Eye (tissue), 1 donor: ENCODE results near the gene RPAP3.
A peak's percentile ranks its signal among the peaks of the same experiment; 100 is the strongest.
"Not testable (repeated sequence)": the region's sequence is repeated elsewhere in the genome, so short reads cannot be mapped to it uniquely, and the experiment has no call there.

Experiments used
- DNase-seq: peaks from one replicate; pipeline ENCODE4 v3.0.0-alpha.2; 2015

The RPAP3 gene

DNA sequence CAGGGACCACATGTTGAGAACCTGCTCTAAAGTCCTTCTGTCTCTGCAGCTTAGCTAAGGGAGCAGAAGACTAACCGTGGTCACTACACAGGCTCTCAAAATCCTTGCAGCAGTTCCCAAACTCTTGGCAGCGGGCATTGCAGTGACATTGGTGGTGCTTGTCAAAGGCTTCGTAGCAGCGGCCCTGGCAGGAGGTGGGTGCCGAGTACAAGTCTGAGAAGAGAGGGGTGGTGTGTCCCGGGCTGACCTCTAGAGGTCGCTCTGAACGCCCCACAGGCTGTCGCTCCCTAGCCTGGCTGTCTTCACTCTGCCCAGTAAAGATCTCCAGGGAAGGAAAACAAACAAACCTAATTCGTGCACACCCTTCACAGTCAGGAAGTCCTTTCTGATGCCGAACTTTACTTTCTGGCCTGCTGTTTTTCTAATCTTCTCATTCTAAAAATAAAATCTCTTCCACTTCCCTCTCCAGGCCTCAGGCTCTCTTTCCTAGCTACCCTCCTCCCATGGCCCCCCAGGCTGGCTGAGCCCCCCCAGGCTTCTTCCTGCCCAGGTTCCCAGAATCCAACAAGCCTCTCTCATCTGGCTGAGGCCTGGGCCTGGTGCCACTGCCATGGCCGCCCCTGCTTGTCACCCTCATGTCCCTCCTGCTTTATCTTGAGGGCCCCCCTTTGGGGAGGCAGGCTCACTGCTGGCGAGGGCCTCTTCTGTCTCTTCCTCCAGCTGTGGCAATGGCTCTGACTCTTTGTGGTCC lies 11.8 kb upstream of the RPAP3 start:
- DNase-seq, result peak; percentile 85

- no peak for DNase-seq
These were observed 11.2 kb upstream of the RPAP3 start for GRCh38 chr12:47717046-47717442.

GRCh38 chr12:47715877-47716548 lies 10.2 kb upstream of the RPAP3 start:
- no peak for DNase-seq

DNA sequence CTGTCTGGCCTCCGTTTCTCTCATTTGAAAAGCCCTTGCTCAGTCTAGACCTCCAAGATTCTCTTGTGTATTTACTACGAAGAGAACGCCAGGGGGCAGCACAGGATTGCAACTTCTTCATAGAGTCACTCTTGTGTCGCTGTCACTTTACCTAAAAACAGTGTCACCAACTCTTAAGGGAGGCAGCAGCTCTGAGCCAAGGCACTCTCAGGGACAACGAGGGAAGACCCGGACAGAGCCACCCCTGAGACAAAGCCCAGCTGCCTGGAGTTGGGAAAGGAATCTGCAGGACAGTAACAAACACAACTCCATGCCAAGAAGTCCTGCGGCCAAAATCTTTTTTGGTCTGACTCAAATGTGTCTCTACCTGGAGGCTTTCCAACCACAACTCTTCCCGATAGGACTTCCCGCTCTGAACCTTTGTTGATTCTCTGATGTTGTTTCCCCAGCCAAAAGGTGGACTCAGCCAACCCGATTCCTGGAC lies 9.6 kb upstream of the RPAP3 start:
- peak; percentile 93 for DNase-seq

DNA sequence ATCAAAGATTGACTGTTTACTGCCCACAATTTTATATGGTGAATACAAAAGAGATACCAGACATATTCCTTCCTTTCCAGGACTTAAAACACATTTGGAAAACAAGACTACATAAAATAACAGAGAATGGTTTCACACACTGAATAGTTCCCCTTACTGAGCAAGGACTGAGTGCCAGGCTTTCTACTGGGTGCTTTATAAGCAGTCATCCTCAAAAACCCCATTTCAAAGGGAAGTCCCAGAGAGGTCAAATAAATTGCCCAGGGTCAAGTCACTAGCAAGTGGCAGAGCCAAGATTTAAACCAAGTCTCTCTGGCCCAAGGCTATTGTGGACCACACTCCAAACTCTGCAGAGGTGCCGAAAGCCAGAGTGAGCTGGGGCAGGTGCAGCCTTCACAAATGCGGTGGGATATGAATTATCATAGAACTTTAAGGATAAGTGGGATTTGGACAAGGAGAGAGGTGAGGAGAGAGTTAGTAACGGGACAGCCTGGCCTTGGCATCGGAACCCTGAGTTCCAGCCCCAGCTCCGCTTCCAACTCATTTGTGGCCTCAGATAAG lies 9.1 kb upstream of the RPAP3 start:
- DNase-seq, result no peak

DNA sequence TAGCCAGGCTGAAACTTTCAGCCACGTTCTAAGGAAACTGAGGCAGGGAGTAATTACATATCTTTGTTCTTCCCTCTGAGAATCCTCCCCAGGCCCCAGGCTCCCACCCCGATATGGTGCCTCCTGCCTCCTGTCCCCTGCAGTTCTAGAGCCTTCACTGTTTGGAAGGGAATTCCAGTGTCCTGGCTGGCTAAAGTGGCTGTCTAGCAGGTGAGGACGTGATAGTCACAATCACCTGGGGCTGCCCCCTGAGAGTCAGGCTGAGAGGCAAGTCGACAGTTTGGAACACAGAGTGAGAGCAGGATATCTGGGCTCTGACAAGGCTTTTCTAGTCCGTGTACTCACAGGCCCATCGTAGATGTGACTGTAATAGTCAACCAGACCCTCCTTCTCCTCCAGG lies 6.3 kb upstream of the RPAP3 start:
- no peak for DNase-seq

GRCh38 chr12:47711448-47711847 lies 5.6 kb upstream of the RPAP3 start:
- no peak for DNase-seq

GRCh38 chr12:47710278-47710677 lies 4.4 kb upstream of the RPAP3 start:
- no peak for DNase-seq

- DNase-seq, result no peak
These were observed 3.8 kb upstream of the RPAP3 start for GRCh38 chr12:47709671-47710070.

- no peak for DNase-seq
These were observed 3.4 kb upstream of the RPAP3 start for GRCh38 chr12:47709237-47709636.

DNA sequence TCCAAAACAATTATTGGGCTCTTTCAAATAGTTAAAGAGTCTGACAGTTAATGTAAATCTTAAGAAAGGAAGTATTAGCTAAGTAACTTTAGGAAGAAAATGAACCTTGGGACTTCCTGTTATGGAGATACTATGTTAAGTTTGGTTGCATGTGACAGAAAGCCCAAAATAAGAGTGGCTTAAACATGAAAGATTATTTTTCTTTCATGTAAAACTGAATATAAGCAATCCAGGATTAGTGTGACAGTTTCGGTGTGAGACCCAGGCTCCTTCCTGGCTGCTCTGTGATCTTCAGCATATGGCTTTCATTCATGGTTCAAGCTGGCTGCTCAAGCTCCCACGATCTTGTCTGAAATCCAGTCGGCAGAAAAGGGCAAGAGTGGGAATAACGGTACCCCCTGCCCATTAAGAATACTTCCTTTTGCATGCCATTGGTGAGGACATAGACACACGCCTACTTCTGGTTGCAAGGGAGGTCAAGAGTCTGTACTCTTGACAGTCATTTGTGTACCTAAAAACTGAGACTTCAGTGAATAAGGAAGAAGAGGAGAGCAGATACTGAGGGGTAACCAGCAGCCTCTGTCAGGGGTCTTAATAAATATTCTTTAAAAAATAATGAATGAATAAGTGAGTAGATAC lies 2.2 kb upstream of the RPAP3 start:
- no peak for DNase-seq

DNA sequence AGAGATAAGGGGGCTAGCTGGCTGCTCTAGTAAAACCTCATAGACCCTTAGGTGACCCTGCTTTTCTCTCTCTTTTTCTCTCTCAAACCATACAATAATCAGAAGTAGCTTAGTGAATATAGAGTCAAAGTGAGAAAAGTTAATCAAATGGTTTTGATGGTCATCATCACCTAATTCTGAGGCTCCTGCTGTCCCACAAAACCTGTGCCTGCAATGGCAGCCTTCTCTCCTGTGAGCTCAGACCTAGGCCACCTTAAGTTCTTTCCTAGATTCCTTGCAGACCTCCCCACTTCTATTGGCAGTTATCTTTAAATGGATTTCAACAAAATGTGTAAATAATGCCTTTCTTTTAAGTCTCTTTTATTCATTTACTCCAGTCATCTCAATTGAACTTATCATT lies 1.5 kb upstream of the RPAP3 start:
- no peak for DNase-seq

- no peak for DNase-seq
These were observed 633 bp downstream of the RPAP3 start for GRCh38 chr12:47705229-47705565.

DNA sequence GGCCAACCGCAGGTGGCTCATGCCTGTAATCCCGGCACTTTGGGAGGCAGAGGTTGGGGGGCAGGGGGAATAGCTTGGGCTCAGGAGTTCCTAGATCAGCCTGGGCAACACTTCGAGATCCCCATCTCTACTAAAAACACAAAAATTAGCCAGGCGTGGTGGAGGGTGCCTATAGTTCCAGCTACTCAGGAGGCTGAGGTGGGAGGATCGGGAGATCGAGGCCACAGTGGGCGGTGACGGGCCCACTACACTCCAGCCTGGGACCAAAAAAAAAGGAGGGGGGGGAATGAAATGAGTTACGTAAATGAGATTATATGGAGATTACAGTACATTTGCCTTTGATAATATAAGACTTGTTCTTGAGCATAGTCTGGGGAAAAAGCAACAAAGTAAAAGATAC lies 1.1 kb downstream of the RPAP3 start:
- DNase-seq, result no peak

DNA sequence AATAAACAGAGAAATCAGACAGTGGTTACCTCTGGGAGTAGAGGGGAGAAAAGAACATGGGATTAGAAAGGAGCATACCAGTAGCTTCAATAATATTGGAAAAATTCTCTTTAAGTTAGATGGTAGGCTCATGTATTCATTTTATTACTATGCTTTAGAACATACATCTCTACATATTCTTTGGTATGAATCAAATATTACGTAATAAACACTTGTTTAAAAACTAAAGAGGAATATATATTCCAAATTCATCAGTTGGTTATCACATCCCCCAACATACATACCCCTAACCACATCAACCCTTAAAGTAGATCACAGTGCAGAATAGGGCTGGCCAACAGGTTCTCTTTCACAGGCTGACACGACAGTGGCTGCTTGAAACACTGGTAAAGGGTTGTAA lies 5.6 kb downstream of the RPAP3 start:
- DNase-seq, result no peak

- DNase-seq, result no peak
These were observed 7.2 kb downstream of the RPAP3 start for GRCh38 chr12:47698631-47699030.

- DNase-seq, result no peak
These were observed 7.8 kb downstream of the RPAP3 start for GRCh38 chr12:47698055-47698454.

DNA sequence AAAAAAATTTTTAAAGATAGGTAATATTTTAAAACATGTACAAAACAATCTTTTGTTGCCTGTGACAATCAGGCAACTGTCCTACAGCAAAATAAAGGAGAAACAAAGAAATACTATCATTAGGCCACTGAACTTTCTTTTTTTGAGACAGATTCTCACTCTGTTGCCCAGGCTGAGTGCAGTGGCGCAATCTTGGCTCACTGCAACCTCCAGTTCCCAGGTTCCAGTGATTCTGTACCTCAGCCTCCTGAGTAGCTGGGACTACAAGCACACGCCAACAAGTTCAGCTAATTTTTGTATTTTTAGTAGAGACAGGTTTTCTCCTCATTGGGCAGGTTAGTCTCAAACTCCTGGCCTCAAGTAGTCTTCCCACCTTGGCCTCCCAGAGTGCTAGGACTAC lies 16.6 kb downstream of the RPAP3 start:
- no peak for DNase-seq

DNA sequence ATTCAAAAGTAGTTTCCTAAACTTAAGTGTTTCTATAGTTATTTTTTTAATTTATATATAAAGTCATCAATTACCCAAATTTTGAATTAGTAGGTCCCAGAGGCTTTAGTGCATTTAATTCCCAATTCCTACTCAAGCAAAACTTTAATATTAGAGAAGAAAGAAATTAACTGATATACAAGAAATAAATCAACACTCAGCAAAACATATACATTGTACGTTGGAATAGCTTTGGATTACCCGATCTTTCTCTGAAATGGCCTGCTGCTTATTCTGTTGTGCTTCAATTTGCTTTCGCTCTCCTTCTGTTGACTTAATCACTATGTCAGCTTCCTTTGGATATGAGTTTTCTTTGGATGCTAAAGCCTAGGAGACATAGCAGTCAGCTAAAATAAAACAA lies 18.2 kb downstream of the RPAP3 start:
- DNase-seq, result no peak

- DNase-seq, result peak; percentile 75
These were observed 19.1 kb downstream of the RPAP3 start for GRCh38 chr12:47686645-47687240.

DNA sequence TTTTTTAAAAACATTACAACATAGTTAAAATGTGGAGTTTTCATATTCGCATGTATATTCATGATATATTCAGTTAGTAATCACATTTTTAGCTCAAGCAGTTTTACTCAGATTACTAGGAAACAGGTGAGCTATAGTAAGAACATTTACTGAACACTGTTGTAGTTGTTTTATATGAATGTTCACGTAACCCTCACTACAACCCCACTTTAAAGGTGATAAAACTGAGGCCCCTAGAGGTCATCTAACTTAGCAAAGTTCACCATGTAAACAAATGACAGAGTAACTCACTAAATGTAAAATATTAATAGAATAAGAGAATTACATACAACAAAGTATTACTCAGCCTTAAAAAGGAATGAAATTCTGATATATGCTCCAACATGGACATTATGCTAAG lies 26.0 kb downstream of the RPAP3 start:
- no peak for DNase-seq

- DNase-seq, result no peak
These were observed 33.8 kb downstream of the RPAP3 start for GRCh38 chr12:47672068-47672467.

GRCh38 chr12:47667935-47668334 lies 37.9 kb downstream of the RPAP3 start:
- DNase-seq, result not testable (repeated sequence)
